Endothelial cell of umbilical vein (primary cell): Measurements from ENCODE around the gene C14orf93. TPM values are rescaled to one million over a fixed set of nuclear protein-coding genes. Genes with fewer than 3 reads are reported as not detected.

Source experiments
- BruUV-seq: library from RNA; stranded (reverse); fragments of 400-500 nt; replicated peaks from 2 replicates; lab custom pipeline; 2021; lab: Mats Ljungman, UMichigan
- CTCF ChIA-PET: fragments of 300-600, 350-600 bp; sonication (Branson Sonifier 250); formaldehyde crosslinking; loops from one replicate; lab custom pipeline; 2021; ENCODE audit warnings: antibody characterized with exemption, inconsistent platforms; lab: Charles Lee
- POLR2A ChIA-PET: fragments of 300-600, 350-600 bp; sonication (Branson Sonifier 250); formaldehyde crosslinking; loops from one replicate; lab custom pipeline; 2021; ENCODE audit warnings: antibody characterized with exemption, inconsistent platforms; lab: Charles Lee
- DNase-seq: peaks from one replicate; pipeline ENCODE4 v3.0.0-alpha.2; 2011; ENCODE audit warnings: low read depth, low spot score
- FAIRE-seq: peaks from 2 replicates; lab custom pipeline; 2011; peaks lifted over from hg19 to GRCh38; lab: Jason Lieb, UNC
- H2AFZ ChIP-seq: 2 replicates; pipeline ENCODE4 v1.6.0; 2012; ENCODE audit warnings: low read depth, low read length, control low read depth, inconsistent platforms
- H3K27ac ChIP-seq: 2 replicates; pipeline ENCODE4 v1.5.1; 2011; ENCODE audit warnings: low read depth, mild to moderate bottlenecking, control low read depth, low read length, moderate library complexity; ENCODE audit not compliant: insufficient read depth
- H3K27me3 ChIP-seq, 2 experiments: 2 replicates each; pipeline versions ENCODE4 v1.6.0 to v1.6.1; 2011; ENCODE audit warnings: low read length in 2 of 2, mixed read lengths in 1 of 2; ENCODE audit not compliant: control insufficient read depth in 2 of 2, insufficient read depth in 2 of 2
- H3K36me3 ChIP-seq, 2 experiments: 2 replicates in 1 of 2; 3 replicates in 1 of 2; pipeline ENCODE4 v1.5.1; 2011; ENCODE audit warnings: low read length in 2 of 2, mild to moderate bottlenecking in 1 of 2, moderate library complexity in 1 of 2; ENCODE audit not compliant: control insufficient read depth in 2 of 2, insufficient read depth in 2 of 2; ENCODE audit errors: extremely low read depth in 1 of 2
- H3K4me1 ChIP-seq: 3 replicates; pipeline ENCODE4 v1.5.1; 2011; ENCODE audit warnings: mild to moderate bottlenecking, low read length; ENCODE audit not compliant: control insufficient read depth, insufficient read depth; ENCODE audit errors: extremely low read depth
- H3K4me2 ChIP-seq: 2 replicates; pipeline ENCODE4 v1.6.1; 2011; ENCODE audit warnings: low read length, control low read depth, mixed read lengths; ENCODE audit not compliant: insufficient read depth
- H3K4me3 ChIP-seq, 3 experiments: fragments of 200-600 bp in 1 of 3; sonication (generic), shearing (Covaris generic) in 1 of 3; replicated peaks in 1 of 3; 2 replicates each; pipeline ENCODE4 v1.5.1; 2011 to 2016; ENCODE audit warnings: control low read depth in 3 of 3, low read length in 3 of 3, mild to moderate bottlenecking in 2 of 3, inconsistent platforms in 1 of 3, low read depth in 1 of 3, moderate library complexity in 1 of 3; ENCODE audit not compliant: insufficient read depth in 1 of 3
- H3K79me2 ChIP-seq: 2 replicates; pipeline ENCODE4 v1.6.0; 2012; ENCODE audit warnings: low read length, inconsistent platforms; ENCODE audit not compliant: control insufficient read depth, insufficient read depth
- H3K9ac ChIP-seq: replicated peaks from 2 replicates; pipeline ENCODE3; 2011; ENCODE audit warnings: low read length, control low read depth; ENCODE audit not compliant: insufficient read depth; ENCODE audit errors: extremely low read depth
- H3K9me1 ChIP-seq: replicated peaks from 3 replicates; pipeline ENCODE4 v1.6.0; 2011; ENCODE audit warnings: mild to moderate bottlenecking, low read length; ENCODE audit not compliant: control insufficient read depth, insufficient read depth; ENCODE audit errors: extremely low read depth
- H3K9me3 ChIP-seq: replicated peaks from 2 replicates; pipeline ENCODE4 v1.5.1; 2012; ENCODE audit warnings: low read length, inconsistent platforms; ENCODE audit not compliant: control insufficient read depth, insufficient read depth
- H4K20me1 ChIP-seq: replicated peaks from 2 replicates; pipeline ENCODE3; 2011; ENCODE audit warnings: mild to moderate bottlenecking, low read length; ENCODE audit not compliant: control insufficient read depth, insufficient read depth; ENCODE audit errors: extremely low read depth
- EZH2 ChIP-seq: IDR thresholded peaks from 2 replicates; pipeline ENCODE4 v1.6.1; 2012; ENCODE audit warnings: borderline replicate concordance, low read depth, mild to moderate bottlenecking, moderate library complexity, low read length, inconsistent platforms; ENCODE audit not compliant: severe bottlenecking
- FOS ChIP-seq: IDR thresholded peaks from 2 replicates; pipeline ENCODE4 v1.6.1; 2011; ENCODE audit warnings: mild to moderate bottlenecking, low read length, moderate library complexity, borderline replicate concordance; ENCODE audit not compliant: insufficient read depth
- GATA2 ChIP-seq: IDR thresholded peaks from 2 replicates; pipeline ENCODE4 v1.7.0; 2011; ENCODE audit warnings: low read depth, mild to moderate bottlenecking, moderate library complexity, mixed read lengths, low read length; ENCODE audit not compliant: insufficient read length, insufficient read depth
- JUN ChIP-seq: IDR thresholded peaks from 2 replicates; pipeline ENCODE4 v1.6.1; 2011; ENCODE audit warnings: borderline replicate concordance, low read depth; ENCODE audit not compliant: insufficient read length, insufficient read depth
- MYC ChIP-seq: IDR thresholded peaks from one replicate; pipeline ENCODE4 v1.6.1; 2011; ENCODE audit warnings: mild to moderate bottlenecking, low read depth, low read length
- POLR2A ChIP-seq: IDR thresholded peaks from 2 replicates; pipeline ENCODE4 v1.6.1; 2012; ENCODE audit warnings: low read depth, mild to moderate bottlenecking, control low read depth, low read length
- POLR2AphosphoS5 ChIP-seq: IDR thresholded peaks from 2 replicates; pipeline ENCODE4 v1.6.1; 2012; ENCODE audit warnings: low read depth, mild to moderate bottlenecking, control low read depth, low read length, moderate library complexity; ENCODE audit not compliant: insufficient read depth
- dilution Hi-C: fragments of 300-500 bp; cut with MboI; formaldehyde crosslinking; loops from one replicate; pipeline ENCODE4 v1.15.0; 2019; ENCODE audit warnings: low sequenced_read_pairs; ENCODE audit not compliant: extremely low pct_ligation_motif_present
- intact Hi-C: fragments of 100-400 bp; cut with micrococcal nuclease; formaldehyde crosslinking; loops from one replicate; pipeline ENCODE4 v1.10.0; 2022
- polyA plus RNA-seq, 4 experiments: library from polyadenylated mRNA; depleted of rRNA in 3 of 4; stranded (reverse) in 3 of 4; unstranded in 1 of 4; fragments of >200 nt; gene quantifications; 2 replicates each; pipeline versions ENCODE4 v1.2.1 to v1.2.3, GENCODE V29; 2011 to 2012; ENCODE audit warnings: missing spikeins in 1 of 4
- total RNA-seq: library from RNA; stranded (reverse); gene quantifications from 2 replicates; pipeline ENCODE4 v1.2.3, GENCODE V29; 2021
- TF ChIP-seq, protein P1 (sequence below): IDR thresholded peaks from 2 replicates; pipeline ENCODE4 v1.6.1; 2011; ENCODE audit not compliant: insufficient read depth, insufficient read length
- TF ChIP-seq, protein P2 (sequence below), 2 donors: IDR thresholded peaks; 1 replicate in 1 of 2; 2 replicates in 1 of 2; pipeline ENCODE4 v1.5.1; 2011; ENCODE audit warnings: low read length in 2 of 2, mild to moderate bottlenecking in 2 of 2, moderate library complexity in 2 of 2, control low read depth in 1 of 2, inconsistent platforms in 1 of 2, low read depth in 1 of 2; ENCODE audit not compliant: insufficient read depth in 1 of 2; ENCODE audit errors: extremely low read depth in 1 of 2

The C14orf93 gene
- total and polyA plus RNA-seq, 2 donors (not counting 3 experiments of a cell fraction or from before 2014, with no cell fraction given), result 7.1 to 9.2 TPM

GRCh38 chr14:23021434-23021833, 11.5 kb upstream of the C14orf93 start:
- H3K4me2 ChIP-seq, result no peak overlapping the region
- H3K27me3 ChIP-seq, result no peaks in the 10 kb centered on the region
- intact Hi-C loops (no loop called here), dilution Hi-C loops (no loop called here)
- no peaks in the 10 kb centered on the region for H4K20me1 ChIP-seq
- FAIRE-seq (no peak), DNase-seq (no peak)
- no TSS peak for BruUV-seq
- TF ChIP-seq, protein P1, sequence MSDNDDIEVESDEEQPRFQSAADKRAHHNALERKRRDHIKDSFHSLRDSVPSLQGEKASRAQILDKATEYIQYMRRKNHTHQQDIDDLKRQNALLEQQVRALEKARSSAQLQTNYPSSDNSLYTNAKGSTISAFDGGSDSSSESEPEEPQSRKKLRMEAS, result no peak
- no peak for TF ChIP-seq POLR2AphosphoS5
- no peak for TF ChIP-seq POLR2A
- TF ChIP-seq MYC, result no peak
- TF ChIP-seq, protein P2, sequence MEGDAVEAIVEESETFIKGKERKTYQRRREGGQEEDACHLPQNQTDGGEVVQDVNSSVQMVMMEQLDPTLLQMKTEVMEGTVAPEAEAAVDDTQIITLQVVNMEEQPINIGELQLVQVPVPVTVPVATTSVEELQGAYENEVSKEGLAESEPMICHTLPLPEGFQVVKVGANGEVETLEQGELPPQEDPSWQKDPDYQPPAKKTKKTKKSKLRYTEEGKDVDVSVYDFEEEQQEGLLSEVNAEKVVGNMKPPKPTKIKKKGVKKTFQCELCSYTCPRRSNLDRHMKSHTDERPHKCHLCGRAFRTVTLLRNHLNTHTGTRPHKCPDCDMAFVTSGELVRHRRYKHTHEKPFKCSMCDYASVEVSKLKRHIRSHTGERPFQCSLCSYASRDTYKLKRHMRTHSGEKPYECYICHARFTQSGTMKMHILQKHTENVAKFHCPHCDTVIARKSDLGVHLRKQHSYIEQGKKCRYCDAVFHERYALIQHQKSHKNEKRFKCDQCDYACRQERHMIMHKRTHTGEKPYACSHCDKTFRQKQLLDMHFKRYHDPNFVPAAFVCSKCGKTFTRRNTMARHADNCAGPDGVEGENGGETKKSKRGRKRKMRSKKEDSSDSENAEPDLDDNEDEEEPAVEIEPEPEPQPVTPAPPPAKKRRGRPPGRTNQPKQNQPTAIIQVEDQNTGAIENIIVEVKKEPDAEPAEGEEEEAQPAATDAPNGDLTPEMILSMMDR (IDR thresholded peaks at IDR 0.05; ENCODE audit: extremely low read depth in 1 of 2, insufficient read depth in 1 of 2, low read depth in 1 of 2, low read length in 2 of 2), result no peak
- no peak for TF ChIP-seq EZH2
- no peak for TF ChIP-seq JUN
- no peak for TF ChIP-seq GATA2
- TF ChIP-seq FOS, result no peak
- H3K9me1 ChIP-seq, result no peaks in the 10 kb centered on the region
- no peak overlapping the region for H3K4me3 ChIP-seq
- H3K9me3 ChIP-seq, result no peaks in the 10 kb centered on the region
- POLR2A ChIA-PET, result no interaction called here
- CTCF ChIA-PET, result interaction anchor here (1.0 to 5.0 kb wide), 5 partner anchors 26 to 48 kb away, joined by 3 to 32 read pairs (median 5); no protein-coding TSS in a partner anchor
- no peak overlapping the region for H3K27ac ChIP-seq
- H3K4me1 ChIP-seq, result no peaks in the 10 kb centered on the region
- peaks cover 6% of the 10 kb centered on the region in 2 experiments for H3K36me3 ChIP-seq
- H3K9ac ChIP-seq, result no peak overlapping the region
- H3K79me2 ChIP-seq, result no peaks in the 10 kb centered on the region
- no peak overlapping the region for H2AFZ ChIP-seq
